GM23338 (cell line): ENCODE results near the gene SND1. TPM values are rescaled to one million over a fixed set of nuclear protein-coding genes. Genes with fewer than 3 reads are reported as not detected.
A peak's percentile ranks its signal among the peaks of the same experiment; 100 is the strongest.

Source experiments
- ATAC-seq: fragments of 200-7000 bp; cut with Tn5 transposase; 3 replicates; pipeline ENCODE4 v1.9.1; 2020
- DNase-seq: peaks from one replicate; pipeline ENCODE4 v3.0.0-alpha.2; 2015; ENCODE audit warnings: low spot score
- H2AFZ ChIP-seq: fragments of 200-600 bp; sonication (generic); 2 replicates; pipeline ENCODE4 v1.8.0; 2016; ENCODE audit warnings: antibody characterized with exemption, mild to moderate bottlenecking, moderate library complexity
- H3F3A ChIP-seq: fragments of 200-600 bp; sonication (generic); replicated peaks from 2 replicates; pipeline ENCODE4 v1.8.0; 2017; ENCODE audit warnings: antibody characterized with exemption, mixed run types, low read depth
- H3K27ac ChIP-seq: fragments of 200-600 bp; sonication (generic); 2 replicates; pipeline ENCODE4 v1.6.1; 2016; ENCODE audit warnings: low read depth
- H3K27me3 ChIP-seq: fragments of 200-600 bp; sonication (generic); 2 replicates; pipeline ENCODE4 v1.8.0; 2016; ENCODE audit warnings: mild to moderate bottlenecking, mixed run types, moderate library complexity; ENCODE audit not compliant: insufficient read depth
- H3K36me3 ChIP-seq: fragments of 200-600 bp; sonication (generic); 2 replicates; pipeline ENCODE4 v1.8.0; 2016; ENCODE audit warnings: mild to moderate bottlenecking; ENCODE audit not compliant: insufficient read depth
- H3K4me1 ChIP-seq: fragments of 200-600 bp; sonication (generic); 2 replicates; pipeline ENCODE4 v1.8.0; 2016; ENCODE audit warnings: mild to moderate bottlenecking, moderate library complexity; ENCODE audit not compliant: insufficient read depth
- H3K4me2 ChIP-seq: fragments of 200-600 bp; sonication (generic); 2 replicates; pipeline ENCODE4 v1.7.1; 2017; ENCODE audit warnings: mixed run types
- H3K4me3 ChIP-seq: fragments of 200-600 bp; sonication (generic); 2 replicates; pipeline ENCODE4 v1.6.1; 2016; ENCODE audit warnings: mixed run types
- H3K79me2 ChIP-seq: fragments of 200-600 bp; sonication (generic); replicated peaks from 2 replicates; pipeline ENCODE4 v1.8.0; 2017; ENCODE audit warnings: mild to moderate bottlenecking; ENCODE audit not compliant: insufficient read depth
- H3K9me2 ChIP-seq: fragments of 200-600 bp; sonication (generic); 2 replicates; pipeline ENCODE4 v1.8.0; 2017; ENCODE audit not compliant: insufficient read depth
- H4K20me1 ChIP-seq: fragments of 200-600 bp; sonication (generic); replicated peaks from 2 replicates; pipeline ENCODE4 v1.8.0; 2017; ENCODE audit warnings: mild to moderate bottlenecking; ENCODE audit not compliant: insufficient read depth
- H3K27ac Mint-ChIP-seq: 2 replicates; pipeline ENCODE4 v1.8.0; 2020; ENCODE audit warnings: inconsistent platforms, mild to moderate bottlenecking, moderate library complexity, mixed read lengths
- H3K27me3 Mint-ChIP-seq: 3 replicates; pipeline ENCODE4 v1.8.0; 2022; ENCODE audit warnings: low read depth, mild to moderate bottlenecking, moderate library complexity, mixed read lengths, inconsistent platforms; ENCODE audit not compliant: insufficient read depth, poor library complexity
- H3K36me3 Mint-ChIP-seq: 3 replicates; pipeline ENCODE4 v1.8.0; 2021; ENCODE audit warnings: low read depth, mild to moderate bottlenecking, inconsistent platforms, moderate library complexity, mixed read lengths
- H3K4me1 Mint-ChIP-seq: 3 replicates; pipeline ENCODE4 v1.8.0; 2020; ENCODE audit warnings: mild to moderate bottlenecking, inconsistent platforms, mixed read lengths
- H3K4me3 Mint-ChIP-seq: 3 replicates; pipeline ENCODE4 v1.8.0; 2021; ENCODE audit warnings: moderate library complexity, mild to moderate bottlenecking, inconsistent platforms, mixed read lengths
- H3K9me3 Mint-ChIP-seq: 3 replicates; pipeline ENCODE4 v1.8.0; 2020; ENCODE audit warnings: moderate library complexity, mild to moderate bottlenecking, inconsistent platforms, mixed read lengths
- NANOG ChIP-seq: IDR thresholded peaks from 2 replicates; pipeline ENCODE4 v1.6.1; 2016; ENCODE audit warnings: antibody characterized with exemption, borderline replicate concordance
- POLR2AphosphoS5 ChIP-seq: IDR thresholded peaks from 2 replicates; pipeline ENCODE4 v1.6.1; 2016; ENCODE audit warnings: antibody characterized with exemption, low read depth
- ZNF331 ChIP-seq: fragments of 250-450 bp; sonication (Bioruptor Pico); IDR thresholded peaks from 2 replicates; pipeline ENCODE4 v1.5.0; 2020; ENCODE audit warnings: low read depth, mild to moderate bottlenecking, moderate library complexity
- polyA plus RNA-seq: library from polyadenylated mRNA; unstranded; fragments of >200 nt; fragmentation: Nextera tagmentation; extraction: Ambion mirVana; gene quantifications from 2 replicates; pipeline ENCODE4 v1.2.1, GENCODE V29; 2016
- total RNA-seq: library from RNA; depleted of rRNA; stranded (reverse); fragments of >200 nt; shearing (Covaris generic); gene quantifications from 2 replicates; pipeline ENCODE4 v1.2.3, GENCODE V29; 2014
- TF ChIP-seq, protein P1 (sequence below): fragments of 250-450 bp; sonication (Bioruptor Pico); IDR thresholded peaks from 2 replicates; pipeline ENCODE4 v1.5.0; 2020; ENCODE audit warnings: mild to moderate bottlenecking, moderate library complexity
- TF ChIP-seq, protein P2 (sequence below), 2 experiments: fragments of 200-600 bp in 1 of 2; sonication (generic) in 1 of 2; conservative IDR thresholded peaks; 2 replicates each; pipeline versions ENCODE4 v1.5.1 to v1.6.1; 2016 to 2017; ENCODE audit warnings: antibody characterized with exemption in 2 of 2, low read depth in 2 of 2, mild to moderate bottlenecking in 2 of 2, moderate library complexity in 1 of 2
- TF ChIP-seq, protein P3 (sequence below): IDR thresholded peaks from one replicate; pipeline ENCODE4 v1.6.1; 2018; ENCODE audit warnings: antibody characterized with exemption; ENCODE audit not compliant: unreplicated experiment
- TF ChIP-seq, protein P4 (sequence below): IDR thresholded peaks from 2 replicates; pipeline ENCODE4 v1.6.1; 2016; ENCODE audit warnings: antibody characterized with exemption

Gene SND1
- total and polyA plus RNA-seq, 2 experiments from 2014 or later = 107 to 254 TPM

DNA sequence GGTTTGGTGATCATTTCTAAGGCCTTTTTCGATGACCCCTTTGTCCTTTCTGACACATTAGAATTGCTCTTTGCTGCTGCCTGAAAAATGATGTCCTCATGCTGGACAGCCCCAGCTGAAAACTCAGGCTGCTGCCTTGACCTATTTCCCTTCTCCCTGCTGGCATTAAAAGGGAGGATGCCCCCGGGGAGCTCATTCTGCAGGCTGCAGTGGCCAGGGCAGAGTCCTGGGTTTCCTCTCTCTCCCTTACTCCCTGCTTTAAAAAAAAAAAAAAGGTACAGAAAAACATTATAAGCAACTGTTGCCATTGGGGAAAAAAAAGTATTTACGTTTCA is 343.9 kb downstream of the SND1 start (continued):
- TF ChIP-seq, protein P1, sequence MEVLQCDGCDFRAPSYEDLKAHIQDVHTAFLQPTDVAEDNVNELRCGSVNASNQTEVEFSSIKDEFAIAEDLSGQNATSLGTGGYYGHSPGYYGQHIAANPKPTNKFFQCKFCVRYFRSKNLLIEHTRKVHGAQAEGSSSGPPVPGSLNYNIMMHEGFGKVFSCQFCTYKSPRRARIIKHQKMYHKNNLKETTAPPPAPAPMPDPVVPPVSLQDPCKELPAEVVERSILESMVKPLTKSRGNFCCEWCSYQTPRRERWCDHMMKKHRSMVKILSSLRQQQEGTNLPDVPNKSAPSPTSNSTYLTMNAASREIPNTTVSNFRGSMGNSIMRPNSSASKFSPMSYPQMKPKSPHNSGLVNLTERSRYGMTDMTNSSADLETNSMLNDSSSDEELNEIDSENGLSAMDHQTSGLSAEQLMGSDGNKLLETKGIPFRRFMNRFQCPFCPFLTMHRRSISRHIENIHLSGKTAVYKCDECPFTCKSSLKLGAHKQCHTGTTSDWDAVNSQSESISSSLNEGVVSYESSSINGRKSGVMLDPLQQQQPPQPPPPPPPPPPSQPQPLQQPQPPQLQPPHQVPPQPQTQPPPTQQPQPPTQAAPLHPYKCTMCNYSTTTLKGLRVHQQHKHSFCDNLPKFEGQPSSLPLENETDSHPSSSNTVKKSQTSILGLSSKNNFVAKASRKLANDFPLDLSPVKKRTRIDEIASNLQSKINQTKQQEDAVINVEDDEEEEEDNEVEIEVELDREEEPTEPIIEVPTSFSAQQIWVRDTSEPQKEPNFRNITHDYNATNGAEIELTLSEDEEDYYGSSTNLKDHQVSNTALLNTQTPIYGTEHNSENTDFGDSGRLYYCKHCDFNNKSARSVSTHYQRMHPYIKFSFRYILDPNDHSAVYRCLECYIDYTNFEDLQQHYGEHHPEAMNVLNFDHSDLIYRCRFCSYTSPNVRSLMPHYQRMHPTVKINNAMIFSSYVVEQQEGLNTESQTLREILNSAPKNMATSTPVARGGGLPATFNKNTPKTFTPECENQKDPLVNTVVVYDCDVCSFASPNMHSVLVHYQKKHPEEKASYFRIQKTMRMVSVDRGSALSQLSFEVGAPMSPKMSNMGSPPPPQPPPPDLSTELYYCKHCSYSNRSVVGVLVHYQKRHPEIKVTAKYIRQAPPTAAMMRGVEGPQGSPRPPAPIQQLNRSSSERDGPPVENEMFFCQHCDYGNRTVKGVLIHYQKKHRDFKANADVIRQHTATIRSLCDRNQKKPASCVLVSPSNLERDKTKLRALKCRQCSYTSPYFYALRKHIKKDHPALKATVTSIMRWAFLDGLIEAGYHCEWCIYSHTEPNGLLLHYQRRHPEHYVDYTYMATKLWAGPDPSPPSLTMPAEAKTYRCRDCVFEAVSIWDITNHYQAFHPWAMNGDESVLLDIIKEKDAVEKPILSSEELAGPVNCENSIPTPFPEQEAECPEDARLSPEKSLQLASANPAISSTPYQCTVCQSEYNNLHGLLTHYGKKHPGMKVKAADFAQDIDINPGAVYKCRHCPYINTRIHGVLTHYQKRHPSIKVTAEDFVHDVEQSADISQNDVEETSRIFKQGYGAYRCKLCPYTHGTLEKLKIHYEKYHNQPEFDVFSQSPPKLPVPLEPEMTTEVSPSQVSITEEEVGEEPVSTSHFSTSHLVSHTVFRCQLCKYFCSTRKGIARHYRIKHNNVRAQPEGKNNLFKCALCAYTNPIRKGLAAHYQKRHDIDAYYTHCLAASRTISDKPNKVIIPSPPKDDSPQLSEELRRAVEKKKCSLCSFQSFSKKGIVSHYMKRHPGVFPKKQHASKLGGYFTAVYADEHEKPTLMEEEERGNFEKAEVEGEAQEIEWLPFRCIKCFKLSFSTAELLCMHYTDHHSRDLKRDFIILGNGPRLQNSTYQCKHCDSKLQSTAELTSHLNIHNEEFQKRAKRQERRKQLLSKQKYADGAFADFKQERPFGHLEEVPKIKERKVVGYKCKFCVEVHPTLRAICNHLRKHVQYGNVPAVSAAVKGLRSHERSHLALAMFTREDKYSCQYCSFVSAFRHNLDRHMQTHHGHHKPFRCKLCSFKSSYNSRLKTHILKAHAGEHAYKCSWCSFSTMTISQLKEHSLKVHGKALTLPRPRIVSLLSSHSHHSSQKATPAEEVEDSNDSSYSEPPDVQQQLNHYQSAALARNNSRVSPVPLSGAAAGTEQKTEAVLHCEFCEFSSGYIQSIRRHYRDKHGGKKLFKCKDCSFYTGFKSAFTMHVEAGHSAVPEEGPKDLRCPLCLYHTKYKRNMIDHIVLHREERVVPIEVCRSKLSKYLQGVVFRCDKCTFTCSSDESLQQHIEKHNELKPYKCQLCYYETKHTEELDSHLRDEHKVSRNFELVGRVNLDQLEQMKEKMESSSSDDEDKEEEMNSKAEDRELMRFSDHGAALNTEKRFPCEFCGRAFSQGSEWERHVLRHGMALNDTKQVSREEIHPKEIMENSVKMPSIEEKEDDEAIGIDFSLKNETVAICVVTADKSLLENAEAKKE (CRISPR knock-in tag) = no peak
- TF ChIP-seq POLR2AphosphoS5 (no peak), NANOG (no peak)

DNA sequence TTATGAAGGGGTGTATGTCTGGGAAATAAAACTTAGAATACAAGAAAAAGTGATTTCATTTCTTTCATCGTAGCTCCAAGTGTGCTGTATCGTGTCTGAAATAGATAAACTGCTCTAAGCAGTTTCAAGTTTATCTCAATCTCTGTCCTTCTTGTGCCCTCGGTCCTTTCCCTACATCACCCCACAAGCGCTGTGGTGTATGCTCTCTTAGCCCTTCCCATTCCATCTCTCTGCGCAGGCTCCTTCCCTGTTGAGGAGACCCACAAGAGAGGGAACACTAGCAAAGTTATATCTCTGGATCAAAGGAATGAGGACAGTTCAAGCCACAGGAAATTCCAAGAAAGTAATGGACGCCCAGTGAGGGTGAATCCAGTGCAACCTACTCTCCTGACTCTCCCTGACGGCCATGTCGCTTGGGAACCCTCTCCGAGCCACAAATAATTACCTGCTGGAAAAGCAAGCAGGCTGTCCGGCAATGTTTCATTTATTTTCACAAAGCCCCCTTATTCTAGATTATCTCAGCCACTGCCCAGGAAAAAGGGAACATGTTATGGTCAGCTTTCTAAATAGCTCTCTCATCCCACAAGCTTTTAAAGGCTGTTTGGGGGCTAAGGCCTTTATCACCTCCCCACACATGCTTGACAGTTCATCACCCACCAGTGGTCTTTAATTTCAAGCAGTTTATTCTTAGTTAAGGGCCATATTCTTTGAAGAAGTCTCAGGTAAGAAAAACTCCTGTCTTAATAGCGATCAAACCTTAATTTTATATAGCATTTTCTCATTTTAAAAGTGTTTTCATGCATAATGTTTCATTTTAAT is 344.5 kb downstream of the SND1 start:
- peaks cover 17% of the 10 kb centered on the region for H3K4me1 ChIP-seq
- no peak; the same call in 2 of the 3 replicates for ATAC-seq
- no peaks in the 10 kb centered on the region for H3K9me2 ChIP-seq
- Mint-ChIP-seq H3K4me3 (no peak overlapping the region), H3K27ac (peak overlapping the region; percentile 30), H3K9me3 (no peaks in the 10 kb centered on the region), H3K4me1 (peaks cover 42% of the 10 kb centered on the region), H3K27me3 (peaks cover 2% of the 10 kb centered on the region), H3K36me3 (peaks cover 13% of the 10 kb centered on the region)
- peaks cover 12% of the 10 kb centered on the region for H4K20me1 ChIP-seq
- H2AFZ ChIP-seq = no peak overlapping the region
- DNase-seq = no peak
- no peaks in the 10 kb centered on the region for H3F3A ChIP-seq
- 0 out of 2 replicates have a peak overlapping the region, but pooled peaks have one; percentile 13 for H3K4me2 ChIP-seq
- peaks cover 6% of the 10 kb centered on the region for H3K79me2 ChIP-seq
- H3K36me3 ChIP-seq = no peaks in the 10 kb centered on the region; the same call in 1 of the 2 replicates
- H3K27ac ChIP-seq = peak overlapping the region; percentile 74; the same call in 1 of the 2 replicates
- H3K4me3 ChIP-seq = no peak overlapping the region
- no peaks in the 10 kb centered on the region for H3K27me3 ChIP-seq
- TF ChIP-seq, protein P2, sequence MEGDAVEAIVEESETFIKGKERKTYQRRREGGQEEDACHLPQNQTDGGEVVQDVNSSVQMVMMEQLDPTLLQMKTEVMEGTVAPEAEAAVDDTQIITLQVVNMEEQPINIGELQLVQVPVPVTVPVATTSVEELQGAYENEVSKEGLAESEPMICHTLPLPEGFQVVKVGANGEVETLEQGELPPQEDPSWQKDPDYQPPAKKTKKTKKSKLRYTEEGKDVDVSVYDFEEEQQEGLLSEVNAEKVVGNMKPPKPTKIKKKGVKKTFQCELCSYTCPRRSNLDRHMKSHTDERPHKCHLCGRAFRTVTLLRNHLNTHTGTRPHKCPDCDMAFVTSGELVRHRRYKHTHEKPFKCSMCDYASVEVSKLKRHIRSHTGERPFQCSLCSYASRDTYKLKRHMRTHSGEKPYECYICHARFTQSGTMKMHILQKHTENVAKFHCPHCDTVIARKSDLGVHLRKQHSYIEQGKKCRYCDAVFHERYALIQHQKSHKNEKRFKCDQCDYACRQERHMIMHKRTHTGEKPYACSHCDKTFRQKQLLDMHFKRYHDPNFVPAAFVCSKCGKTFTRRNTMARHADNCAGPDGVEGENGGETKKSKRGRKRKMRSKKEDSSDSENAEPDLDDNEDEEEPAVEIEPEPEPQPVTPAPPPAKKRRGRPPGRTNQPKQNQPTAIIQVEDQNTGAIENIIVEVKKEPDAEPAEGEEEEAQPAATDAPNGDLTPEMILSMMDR (conservative IDR thresholded peaks at IDR 0.05; ENCODE audit: low read depth in 2 of 2) = no peak
- TF ChIP-seq, protein P3, sequence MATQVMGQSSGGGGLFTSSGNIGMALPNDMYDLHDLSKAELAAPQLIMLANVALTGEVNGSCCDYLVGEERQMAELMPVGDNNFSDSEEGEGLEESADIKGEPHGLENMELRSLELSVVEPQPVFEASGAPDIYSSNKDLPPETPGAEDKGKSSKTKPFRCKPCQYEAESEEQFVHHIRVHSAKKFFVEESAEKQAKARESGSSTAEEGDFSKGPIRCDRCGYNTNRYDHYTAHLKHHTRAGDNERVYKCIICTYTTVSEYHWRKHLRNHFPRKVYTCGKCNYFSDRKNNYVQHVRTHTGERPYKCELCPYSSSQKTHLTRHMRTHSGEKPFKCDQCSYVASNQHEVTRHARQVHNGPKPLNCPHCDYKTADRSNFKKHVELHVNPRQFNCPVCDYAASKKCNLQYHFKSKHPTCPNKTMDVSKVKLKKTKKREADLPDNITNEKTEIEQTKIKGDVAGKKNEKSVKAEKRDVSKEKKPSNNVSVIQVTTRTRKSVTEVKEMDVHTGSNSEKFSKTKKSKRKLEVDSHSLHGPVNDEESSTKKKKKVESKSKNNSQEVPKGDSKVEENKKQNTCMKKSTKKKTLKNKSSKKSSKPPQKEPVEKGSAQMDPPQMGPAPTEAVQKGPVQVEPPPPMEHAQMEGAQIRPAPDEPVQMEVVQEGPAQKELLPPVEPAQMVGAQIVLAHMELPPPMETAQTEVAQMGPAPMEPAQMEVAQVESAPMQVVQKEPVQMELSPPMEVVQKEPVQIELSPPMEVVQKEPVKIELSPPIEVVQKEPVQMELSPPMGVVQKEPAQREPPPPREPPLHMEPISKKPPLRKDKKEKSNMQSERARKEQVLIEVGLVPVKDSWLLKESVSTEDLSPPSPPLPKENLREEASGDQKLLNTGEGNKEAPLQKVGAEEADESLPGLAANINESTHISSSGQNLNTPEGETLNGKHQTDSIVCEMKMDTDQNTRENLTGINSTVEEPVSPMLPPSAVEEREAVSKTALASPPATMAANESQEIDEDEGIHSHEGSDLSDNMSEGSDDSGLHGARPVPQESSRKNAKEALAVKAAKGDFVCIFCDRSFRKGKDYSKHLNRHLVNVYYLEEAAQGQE = no peak
- TF ChIP-seq, protein P4, sequence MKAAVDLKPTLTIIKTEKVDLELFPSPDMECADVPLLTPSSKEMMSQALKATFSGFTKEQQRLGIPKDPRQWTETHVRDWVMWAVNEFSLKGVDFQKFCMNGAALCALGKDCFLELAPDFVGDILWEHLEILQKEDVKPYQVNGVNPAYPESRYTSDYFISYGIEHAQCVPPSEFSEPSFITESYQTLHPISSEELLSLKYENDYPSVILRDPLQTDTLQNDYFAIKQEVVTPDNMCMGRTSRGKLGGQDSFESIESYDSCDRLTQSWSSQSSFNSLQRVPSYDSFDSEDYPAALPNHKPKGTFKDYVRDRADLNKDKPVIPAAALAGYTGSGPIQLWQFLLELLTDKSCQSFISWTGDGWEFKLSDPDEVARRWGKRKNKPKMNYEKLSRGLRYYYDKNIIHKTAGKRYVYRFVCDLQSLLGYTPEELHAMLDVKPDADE = no peak
- TF ChIP-seq ZNF331 (CRISPR knock-in tag) = no peak
